ENCODE results near the gene USP9X.

Gene USP9X

GRCh38 chrX:41085512-41085877 is 250 bp downstream of the USP9X start:
- TF ChIP-seq, protein P1, sequence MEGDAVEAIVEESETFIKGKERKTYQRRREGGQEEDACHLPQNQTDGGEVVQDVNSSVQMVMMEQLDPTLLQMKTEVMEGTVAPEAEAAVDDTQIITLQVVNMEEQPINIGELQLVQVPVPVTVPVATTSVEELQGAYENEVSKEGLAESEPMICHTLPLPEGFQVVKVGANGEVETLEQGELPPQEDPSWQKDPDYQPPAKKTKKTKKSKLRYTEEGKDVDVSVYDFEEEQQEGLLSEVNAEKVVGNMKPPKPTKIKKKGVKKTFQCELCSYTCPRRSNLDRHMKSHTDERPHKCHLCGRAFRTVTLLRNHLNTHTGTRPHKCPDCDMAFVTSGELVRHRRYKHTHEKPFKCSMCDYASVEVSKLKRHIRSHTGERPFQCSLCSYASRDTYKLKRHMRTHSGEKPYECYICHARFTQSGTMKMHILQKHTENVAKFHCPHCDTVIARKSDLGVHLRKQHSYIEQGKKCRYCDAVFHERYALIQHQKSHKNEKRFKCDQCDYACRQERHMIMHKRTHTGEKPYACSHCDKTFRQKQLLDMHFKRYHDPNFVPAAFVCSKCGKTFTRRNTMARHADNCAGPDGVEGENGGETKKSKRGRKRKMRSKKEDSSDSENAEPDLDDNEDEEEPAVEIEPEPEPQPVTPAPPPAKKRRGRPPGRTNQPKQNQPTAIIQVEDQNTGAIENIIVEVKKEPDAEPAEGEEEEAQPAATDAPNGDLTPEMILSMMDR (IDR thresholded peaks at IDR 0.05; ENCODE audit: borderline replicate concordance, control extremely low read depth, extremely low read depth, insufficient read depth, missing control alignments): no peak
- peak; percentile 63 for DNase-seq (ENCODE audit: low spot score)
- in situ Hi-C loops (cut with MboI; ENCODE audit: low sequenced_read_pairs, unreplicated experiment): no loop called here

GRCh38 chrX:41085878-41086626 is 807 bp downstream of the USP9X start:
- DNase-seq (ENCODE audit: low spot score): peak; percentile 48
- in situ Hi-C loops (cut with MboI; ENCODE audit: low sequenced_read_pairs, unreplicated experiment): no loop called here
- TF ChIP-seq, protein P1 (IDR thresholded peaks at IDR 0.05; ENCODE audit: borderline replicate concordance, control extremely low read depth, extremely low read depth, insufficient read depth, missing control alignments): no peak

- in situ Hi-C loops (cut with MboI; ENCODE audit: low sequenced_read_pairs, unreplicated experiment): no loop called here
- no peak for DNase-seq (ENCODE audit: low spot score)
- TF ChIP-seq, protein P1 (IDR thresholded peaks at IDR 0.05; ENCODE audit: borderline replicate concordance, control extremely low read depth, extremely low read depth, insufficient read depth, missing control alignments): no peak
These were observed 1.3 kb downstream of the USP9X start for GRCh38 chrX:41086627-41086932.

- DNase-seq (ENCODE audit: low spot score): no peak
- in situ Hi-C loops (cut with MboI; ENCODE audit: low sequenced_read_pairs, unreplicated experiment): no loop called here
- TF ChIP-seq, protein P1 (IDR thresholded peaks at IDR 0.05; ENCODE audit: borderline replicate concordance, control extremely low read depth, extremely low read depth, insufficient read depth, missing control alignments): no peak
These were observed 2.0 kb downstream of the USP9X start for GRCh38 chrX:41087201-41087600.

GRCh38 chrX:41090568-41091238 is 5.5 kb downstream of the USP9X start:
- in situ Hi-C loops (cut with MboI; ENCODE audit: low sequenced_read_pairs, unreplicated experiment): no loop called here
- TF ChIP-seq, protein P1 (IDR thresholded peaks at IDR 0.05; ENCODE audit: borderline replicate concordance, control extremely low read depth, extremely low read depth, insufficient read depth, missing control alignments): no peak
- DNase-seq (ENCODE audit: low spot score): no peak

GRCh38 chrX:41092776-41093175 is 7.5 kb downstream of the USP9X start:
- no peak for DNase-seq (ENCODE audit: low spot score)
- TF ChIP-seq, protein P1 (IDR thresholded peaks at IDR 0.05; ENCODE audit: borderline replicate concordance, control extremely low read depth, extremely low read depth, insufficient read depth, missing control alignments): no peak
- in situ Hi-C loops (cut with MboI; ENCODE audit: low sequenced_read_pairs, unreplicated experiment): no loop called here

Measured in GM13976 (cell line).